Fibroblast of pulmonary artery (primary cell): ENCODE measurements around the gene DRAXIN.

ENCODE experiments used
- DNase-seq: peaks from one replicate; pipeline ENCODE4 v3.0.0-alpha.2; 2010; ENCODE audit warnings: low read depth
- H3K4me3 ChIP-seq: replicated peaks from 2 replicates; pipeline ENCODE4 v1.5.1; 2011; ENCODE audit warnings: low read depth, mild to moderate bottlenecking, control low read depth, low read length, moderate library complexity
- CTCF ChIP-seq: IDR thresholded peaks from 2 replicates; pipeline ENCODE4 v1.5.1; 2011; ENCODE audit warnings: mild to moderate bottlenecking, control low read depth, low read length, inconsistent platforms; ENCODE audit errors: missing control alignments

DRAXIN gene

GRCh38 chr1:11767922-11768704 is 76.6 kb downstream of the DRAXIN start:
- no peak for TF ChIP-seq CTCF
- H3K4me3 ChIP-seq = no peak overlapping the region
- no peak for DNase-seq

GRCh38 chr1:11768821-11769220 is 77.3 kb downstream of the DRAXIN start:
- TF ChIP-seq CTCF = no peak
- H3K4me3 ChIP-seq = no peak overlapping the region
- DNase-seq = no peak

- no peak for TF ChIP-seq CTCF
- H3K4me3 ChIP-seq = no peak overlapping the region
- DNase-seq = no peak
Observed at GRCh38 chr1:11769274-11769673, 77.8 kb downstream of the DRAXIN start.

- no peak overlapping the region for H3K4me3 ChIP-seq
- no peak for TF ChIP-seq CTCF
- no peak for DNase-seq
Observed at GRCh38 chr1:11770011-11770410, 78.5 kb downstream of the DRAXIN start.

GRCh38 chr1:11771481-11772043 is 80.1 kb downstream of the DRAXIN start:
- no peak overlapping the region for H3K4me3 ChIP-seq
- DNase-seq = no peak
- TF ChIP-seq CTCF = no peak

GRCh38 chr1:11772458-11772857 is 80.9 kb downstream of the DRAXIN start:
- TF ChIP-seq CTCF = no peak
- no peak for DNase-seq
- H3K4me3 ChIP-seq = no peak overlapping the region

GRCh38 chr1:11774753-11775152 is 83.2 kb downstream of the DRAXIN start:
- DNase-seq = no peak

More at GRCh38 chr1:11774753-11775152, 83.2 kb downstream of the DRAXIN start:
- H3K4me3 ChIP-seq = no peak overlapping the region
- no peak for TF ChIP-seq CTCF
